HepG2 (cell line): ENCODE data around the gene MAFF. TPM values are rescaled to one million over a fixed set of nuclear protein-coding genes. Genes with fewer than 3 reads are reported as not detected.

Source experiments
- ATAC-seq: fragments of 200-7000 bp; cut with Tn5 transposase; 3 replicates; pipeline ENCODE4 v1.9.1; 2020; ENCODE audit warnings: mild to moderate bottlenecking, moderate library complexity
- BruUV-seq: library from RNA; stranded (reverse); fragments of 400-500 nt; replicated peaks from 2 replicates; lab custom pipeline; 2021; lab: Mats Ljungman, UMichigan
- CTCF ChIA-PET: fragments of 300-600 bp; formaldehyde crosslinking; extraction: SDS; loops from one replicate; lab custom pipeline; 2021; ENCODE audit warnings: low total read pairs, inconsistent platforms, low intra/inter-chr PET ratio; lab: Yijun Ruan, JAX
- POLR2A ChIA-PET: fragments of 350-600 bp; sonication (Branson Sonifier 250); formaldehyde crosslinking; loops from one replicate; lab custom pipeline; 2020; ENCODE audit warnings: antibody characterized with exemption, inconsistent platforms; lab: Yijun Ruan, JAX
- DNase-seq: peaks from one replicate; pipeline ENCODE4 v3.0.0-alpha.2; 2015; ENCODE audit warnings: low spot score
- FAIRE-seq: peaks from 3 replicates; lab custom pipeline; 2011; peaks lifted over from hg19 to GRCh38; lab: Jason Lieb, UNC
- H2AFZ ChIP-seq: one replicate; pipeline ENCODE4 v1.6.1; 2011; ENCODE audit warnings: low read length, inconsistent platforms
- H3K27ac ChIP-seq: fragments of 300-600 bp; 3 replicates; pipeline ENCODE4 v1.8.0; 2011; ENCODE audit warnings: mixed run types, mild to moderate bottlenecking, mixed read lengths, low read length, inconsistent platforms; ENCODE audit not compliant: insufficient read depth; ENCODE audit errors: extremely low read length
- H3K27me3 ChIP-seq, 2 experiments: fragments of 200-600 bp in 1 of 2; 2 replicates in 1 of 2; 3 replicates in 1 of 2; pipeline versions ENCODE4 v1.6.0 to v1.8.0; 2011; ENCODE audit warnings: low read length in 2 of 2, mild to moderate bottlenecking in 2 of 2, moderate library complexity in 2 of 2, inconsistent platforms in 1 of 2; ENCODE audit not compliant: insufficient read depth in 2 of 2, control insufficient read depth in 1 of 2
- H3K36me3 ChIP-seq, 2 experiments: fragments of 200-600 bp in 1 of 2; replicated peaks in 1 of 2; 2 replicates in 1 of 2; 3 replicates in 1 of 2; pipeline versions ENCODE4 v1.5.1 to v1.8.0; 2011; ENCODE audit warnings: low read length in 2 of 2, inconsistent platforms in 1 of 2; ENCODE audit not compliant: insufficient read depth in 2 of 2, control insufficient read depth in 1 of 2
- H3K4me1 ChIP-seq: 2 replicates; pipeline ENCODE4 v1.5.1; 2012; ENCODE audit warnings: low read length, inconsistent platforms; ENCODE audit not compliant: insufficient read depth
- H3K4me2 ChIP-seq: 2 replicates; pipeline ENCODE4 v1.6.0; 2011; ENCODE audit warnings: low read depth, low read length, inconsistent platforms
- H3K4me3 ChIP-seq, 3 experiments: fragments of 200-600 bp in 1 of 3; sonication (generic), shearing (Covaris generic) in 1 of 3; replicated peaks in 1 of 3; 2 replicates each; pipeline ENCODE4 v1.5.1; 2011 to 2016; ENCODE audit warnings: low read length in 3 of 3, inconsistent platforms in 2 of 3, low read depth in 2 of 3, mild to moderate bottlenecking in 2 of 3, control low read depth in 1 of 3, mixed read lengths in 1 of 3; ENCODE audit not compliant: insufficient read depth in 1 of 3
- H3K79me2 ChIP-seq: one replicate; pipeline ENCODE4 v1.6.1; 2011; ENCODE audit warnings: low read length, inconsistent platforms; ENCODE audit not compliant: insufficient read depth
- H3K9ac ChIP-seq: 2 replicates; pipeline ENCODE4 v1.6.0; 2011; ENCODE audit warnings: mild to moderate bottlenecking, low read depth, low read length, inconsistent platforms; ENCODE audit not compliant: insufficient read depth
- H3K9me3 ChIP-seq: 2 replicates; pipeline ENCODE4 v1.5.1; 2012; ENCODE audit warnings: mild to moderate bottlenecking, low read length
- H4K20me1 ChIP-seq: 2 replicates; pipeline ENCODE4 v1.6.0; 2011; ENCODE audit warnings: inconsistent platforms, mild to moderate bottlenecking, low read length, moderate library complexity; ENCODE audit not compliant: insufficient read depth
- AFF4 ChIP-seq: sonication (generic); formaldehyde crosslinking; IDR thresholded peaks from 2 replicates; pipeline ENCODE4 v1.4.0; 2020; ENCODE audit warnings: missing genetic modification reagents
- KAT2B ChIP-seq: fragments of 150-350 bp; IDR thresholded peaks from 2 replicates; pipeline ENCODE4 v1.6.1; 2014; ENCODE audit warnings: low read depth, low read length, borderline replicate concordance
- NFAT5 ChIP-seq: sonication (generic); formaldehyde crosslinking; IDR thresholded peaks from 2 replicates; pipeline ENCODE4 v1.4.0; 2020; ENCODE audit warnings: missing genetic modification reagents
- SOX13 ChIP-seq, 3 experiments: fragments of 450-650 bp in 1 of 3; sonication (generic) in 1 of 3; formaldehyde crosslinking in 1 of 3; IDR thresholded peaks in 2 of 3; conservative IDR thresholded peaks in 1 of 3; 2 replicates each; pipeline versions ENCODE4 v1.5.0 to v1.6.1; 2016 to 2020; ENCODE audit warnings: antibody characterized with exemption in 1 of 3, mild to moderate bottlenecking in 1 of 3, missing compliant biosample characterization in 1 of 3, missing genetic modification reagents in 1 of 3, moderate library complexity in 1 of 3
- UBTF ChIP-seq: sonication (generic); formaldehyde crosslinking; IDR thresholded peaks from 2 replicates; pipeline ENCODE4 v1.4.0; 2020; ENCODE audit warnings: mild to moderate bottlenecking, missing genetic modification reagents
- whole genome bisulfite sequencing: methylation state at CpG from one replicate; pipeline ENCODE4 v1.1.6; 2017; ENCODE audit warnings: low lambda C conversion rate; 5-methylcytosine and 5-hydroxymethylcytosine counted together
- in situ Hi-C: cut with HindIII; loops from 2 replicates; pipeline ENCODE4 v1.10.0; 2017; ENCODE audit warnings: low pct_unique_long_range_greater_than_20kb; ENCODE audit not compliant: extremely low pct_ligation_motif_present
- intact Hi-C: fragments of 100-400 bp; cut with micrococcal nuclease; formaldehyde crosslinking; loops from one replicate; pipeline ENCODE4 v1.10.0; 2022; ENCODE audit not compliant: unreplicated experiment
- polyA plus RNA-seq, 8 experiments: library from polyadenylated mRNA; depleted of rRNA in 3 of 8; stranded (reverse) in 7 of 8; unstranded in 1 of 8; fragments of >200 nt; fragmentation: Illumina TruSeq in 4 of 8; extraction: Trizol in 4 of 8; gene quantifications; 2 replicates each; pipeline versions ENCODE4 v1.2.1 to v1.2.3, GENCODE V29; 2011 to 2016; ENCODE audit warnings: low read depth in 4 of 8, missing spikeins in 1 of 8, mixed read lengths in 1 of 8; ENCODE audit not compliant: insufficient read depth in 1 of 8
- total RNA-seq, 5 experiments: library from RNA; depleted of rRNA; stranded (reverse); fragments of >200 nt; fragmentation: Illumina TruSeq; extraction: Trizol; gene quantifications; 2 replicates each; pipeline ENCODE4 v1.2.3, GENCODE V29; 2016; ENCODE audit warnings: low read depth in 1 of 5

MAFF gene
- total and polyA plus RNA-seq, 2 of the 13 experiments (the other 11 are each of a cell fraction or from before 2014, with no cell fraction given): 5.4 to 14.3 TPM

- TF ChIP-seq AFF4 (CRISPR knock-in tag): no peak
These were observed 26.3 kb upstream of the MAFF start (continued) for GRCh38 chr22:38175206-38176118.

- intact Hi-C loops (no loop called here), in situ Hi-C loops (no loop called here)
- no peaks in the 10 kb centered on the region for H3K9me3 ChIP-seq
- no peak overlapping the region for H3K4me3 ChIP-seq
- CTCF ChIA-PET: no interaction called here
- no peaks in the 10 kb centered on the region for H3K36me3 ChIP-seq
- H3K9ac ChIP-seq: no peak overlapping the region
- WGBS: 99% methylated on average over 7 of the region's 14 CpGs
- FAIRE-seq: no peak
- no peak for DNase-seq
- BruUV-seq: no TSS peak
- no peak for ATAC-seq
- no peak overlapping the region for H2AFZ ChIP-seq
- no peaks in the 10 kb centered on the region for H4K20me1 ChIP-seq
- H3K27me3 ChIP-seq: no peaks in the 10 kb centered on the region; a peak in 1 of 5 replicates
- POLR2A ChIA-PET: interaction anchor here (0.9 to 6.1 kb wide), 3 partner anchors 11 to 66 kb away, joined by 3 to 60 read pairs (median 46); partner anchors contain the start of genes BAIAP2L2 and MAFF
- no peaks in the 10 kb centered on the region for H3K79me2 ChIP-seq
- no peak overlapping the region for H3K4me2 ChIP-seq
- no peak overlapping the region for H3K27ac ChIP-seq
- peaks cover 73% of the 10 kb centered on the region for H3K4me1 ChIP-seq
- TF ChIP-seq UBTF (CRISPR knock-in tag) (no peak), NFAT5 (CRISPR knock-in tag) (no peak), SOX13 (IDR thresholded peaks at IDR 0.05) (no peak), SOX13 (CRISPR knock-in tag; conservative IDR thresholded peaks at IDR 0.05 in 1 of 2, IDR thresholded peaks at IDR 0.05 in 1 of 2) (no peak), KAT2B (no peak)
These were observed 25.5 kb upstream of the MAFF start for GRCh38 chr22:38176170-38176741.
